Stimulated activated effector memory CD8-positive, alpha-beta T cell treated with anti-CD3 and anti-CD28 coated beads, Interleukin-12 subunit alpha, Interleukin-12 subunit beta, amount 100 ng/mL, for 72 hours (primary cell): ENCODE data around the gene FBXO3.
"Not testable (repeated sequence)": the region's sequence is repeated elsewhere in the genome, so short reads cannot be mapped to it uniquely, and the experiment has no call there.

Experiments used
- ATAC-seq: fragments of 150-1000 bp; cut with Tn5 transposase; 2 replicates; pipeline ENCODE4 v1.10.0; 2021
- DNase-seq, 2 donors: peaks; one replicate each; pipeline ENCODE4 v3.0.0; 2021 to 2022; ENCODE audit warnings: low spot score in 2 of 2
- H3K27ac Mint-ChIP-seq: one replicate; pipeline ENCODE4 v1.8.0; 2022; ENCODE audit warnings: mild to moderate bottlenecking, mixed read lengths
- H3K36me3 Mint-ChIP-seq: one replicate; pipeline ENCODE4 v1.8.0; 2022; ENCODE audit warnings: mild to moderate bottlenecking, mixed read lengths
- H3K4me1 Mint-ChIP-seq: one replicate; pipeline ENCODE4 v1.8.0; 2022; ENCODE audit warnings: mixed read lengths
- H3K4me3 Mint-ChIP-seq: one replicate; pipeline ENCODE4 v1.8.0; 2022; ENCODE audit warnings: mild to moderate bottlenecking, mixed read lengths
- H3K9me3 Mint-ChIP-seq: one replicate; pipeline ENCODE4 v1.8.0; 2022; ENCODE audit warnings: mixed read lengths

Gene FBXO3

GRCh38 chr11:33723238-33723881, 51.0 kb downstream of the FBXO3 start:
- H3K4me3 Mint-ChIP-seq: peak overlapping the region; percentile 45
- H3K27ac Mint-ChIP-seq: peak overlapping the region; percentile 79
- ATAC-seq: peak; percentile 18
- H3K4me1 Mint-ChIP-seq: peaks cover 50% of the 10 kb centered on the region
- peaks cover 34% of the 10 kb centered on the region for H3K36me3 Mint-ChIP-seq
- DNase-seq: peak in 1 of 2 donors; percentile 60
- no peaks in the 10 kb centered on the region for H3K9me3 Mint-ChIP-seq

- peaks cover 50% of the 10 kb centered on the region for H3K4me1 Mint-ChIP-seq
- peaks cover 34% of the 10 kb centered on the region for H3K36me3 Mint-ChIP-seq
- no peaks in the 10 kb centered on the region for H3K9me3 Mint-ChIP-seq
- peak overlapping the region; percentile 79 for H3K27ac Mint-ChIP-seq
- DNase-seq (peak; percentile 51 to 82), ATAC-seq (peak; percentile 98)
- H3K4me3 Mint-ChIP-seq: peak overlapping the region; percentile 45
Observed at GRCh38 chr11:33722590-33723234, 51.6 kb downstream of the FBXO3 start.

DNA sequence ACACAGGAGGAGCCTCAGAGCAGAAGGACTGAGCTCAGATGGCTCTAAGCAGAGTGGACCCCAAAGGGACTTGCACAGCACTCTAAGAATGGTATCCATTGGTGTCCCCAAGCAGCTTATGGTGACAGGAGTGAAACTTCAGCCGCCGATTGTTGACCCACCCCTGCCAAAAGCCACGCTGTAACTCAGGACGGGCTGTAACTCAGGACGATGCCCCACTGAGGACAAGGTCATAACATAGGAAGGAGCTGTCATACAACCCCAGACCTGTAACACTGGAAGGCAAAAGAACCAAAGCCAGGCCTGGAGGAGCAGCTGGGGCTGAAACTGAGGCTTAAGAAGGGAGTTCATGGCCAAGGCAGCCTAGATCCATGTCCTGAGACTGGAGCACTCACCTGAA, 52.3 kb downstream of the FBXO3 start:
- H3K4me3 Mint-ChIP-seq: peak overlapping the region; percentile 45
- ATAC-seq (no peak), DNase-seq (no peak)
- H3K27ac Mint-ChIP-seq: no peak overlapping the region
- H3K4me1 Mint-ChIP-seq: peaks cover 50% of the 10 kb centered on the region
- no peaks in the 10 kb centered on the region for H3K9me3 Mint-ChIP-seq
- H3K36me3 Mint-ChIP-seq: peaks cover 34% of the 10 kb centered on the region

- Mint-ChIP-seq H3K27ac (peak overlapping the region; percentile 16), H3K4me3 (peak overlapping the region; percentile 45), H3K4me1 (peaks cover 47% of the 10 kb centered on the region), H3K9me3 (no peaks in the 10 kb centered on the region), H3K36me3 (peaks cover 34% of the 10 kb centered on the region)
- DNase-seq (peak in 1 of 2 donors; percentile 50), ATAC-seq (peak; percentile 53)
Observed at GRCh38 chr11:33721426-33721825, 52.9 kb downstream of the FBXO3 start.

DNA sequence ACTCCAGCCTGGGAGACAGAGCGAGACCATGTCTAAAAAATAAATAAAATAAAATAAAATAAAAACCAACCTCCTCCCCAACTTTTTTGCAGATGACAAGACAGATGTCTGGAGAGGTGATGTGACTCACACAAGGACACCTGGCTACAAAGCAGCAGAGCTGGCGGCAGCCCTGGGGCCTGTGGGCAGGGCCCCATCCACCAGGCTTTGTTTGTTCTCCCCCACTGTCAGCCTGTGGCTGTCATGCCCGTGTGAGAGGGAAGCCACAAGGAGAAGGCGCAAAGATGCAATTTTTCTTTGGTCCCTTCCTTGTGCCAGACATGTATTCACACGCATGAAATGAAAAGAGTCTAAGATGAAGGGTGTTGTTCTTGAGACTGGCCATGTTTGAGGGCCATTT, 54.7 kb downstream of the FBXO3 start:
- H3K4me1 Mint-ChIP-seq: peaks cover 36% of the 10 kb centered on the region
- H3K27ac Mint-ChIP-seq: no peak overlapping the region
- ATAC-seq: no peak
- no peak for DNase-seq
- peaks cover 34% of the 10 kb centered on the region for H3K36me3 Mint-ChIP-seq
- no peaks in the 10 kb centered on the region for H3K9me3 Mint-ChIP-seq
- H3K4me3 Mint-ChIP-seq: no peak overlapping the region

- DNase-seq (no peak), ATAC-seq (no peak)
- H3K27ac Mint-ChIP-seq: no peak overlapping the region
- no peaks in the 10 kb centered on the region for H3K9me3 Mint-ChIP-seq
- no peak overlapping the region for H3K4me3 Mint-ChIP-seq
- peaks cover 34% of the 10 kb centered on the region for H3K36me3 Mint-ChIP-seq
- H3K4me1 Mint-ChIP-seq: peaks cover 24% of the 10 kb centered on the region
Observed at GRCh38 chr11:33718440-33718839, 55.9 kb downstream of the FBXO3 start.

GRCh38 chr11:33716243-33716642, 58.1 kb downstream of the FBXO3 start:
- ATAC-seq: no peak

GRCh38 chr11:33713856-33714398, 60.4 kb downstream of the FBXO3 start:
- Mint-ChIP-seq H3K27ac (no peak overlapping the region), H3K4me3 (no peak overlapping the region), H3K36me3 (no peaks in the 10 kb centered on the region), H3K9me3 (no peaks in the 10 kb centered on the region), H3K4me1 (no peaks in the 10 kb centered on the region)
- DNase-seq (no peak), ATAC-seq (no peak)

More at GRCh38 chr11:33716243-33716642, 58.1 kb downstream of the FBXO3 start:
- Mint-ChIP-seq H3K27ac (no peak overlapping the region), H3K4me3 (no peak overlapping the region), H3K36me3 (peaks cover 17% of the 10 kb centered on the region), H3K4me1 (peaks cover 2% of the 10 kb centered on the region), H3K9me3 (no peaks in the 10 kb centered on the region)
- DNase-seq: no peak

- H3K9me3 Mint-ChIP-seq: no peaks in the 10 kb centered on the region
- DNase-seq: no peak
- H3K36me3 Mint-ChIP-seq: no peaks in the 10 kb centered on the region
- no peak overlapping the region for H3K4me3 Mint-ChIP-seq
- H3K4me1 Mint-ChIP-seq: no peaks in the 10 kb centered on the region
- no peak overlapping the region for H3K27ac Mint-ChIP-seq
- ATAC-seq: no peak
Observed at GRCh38 chr11:33713151-33713855, 61.0 kb downstream of the FBXO3 start.

DNA sequence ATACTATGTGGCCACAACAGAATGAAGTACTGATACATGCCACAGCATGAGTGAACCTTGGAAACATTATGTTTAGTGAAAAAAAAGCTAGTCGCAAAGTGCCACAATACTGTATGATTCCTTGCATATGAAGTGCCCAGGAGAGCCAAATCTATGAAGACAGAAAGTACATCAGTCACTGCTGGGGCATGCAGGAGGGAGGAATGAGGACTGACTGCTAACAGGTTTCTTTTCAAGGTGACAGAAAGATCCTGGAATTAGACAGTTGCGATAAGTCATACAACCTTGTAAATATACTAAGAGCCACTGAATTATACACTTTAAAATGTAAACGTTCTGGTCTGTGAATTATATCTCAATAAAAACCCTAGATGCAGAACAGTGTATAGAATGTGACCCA, 61.9 kb downstream of the FBXO3 start:
- Mint-ChIP-seq H3K9me3 (no peaks in the 10 kb centered on the region), H3K4me3 (no peak overlapping the region), H3K27ac (no peak overlapping the region), H3K36me3 (no peaks in the 10 kb centered on the region), H3K4me1 (no peaks in the 10 kb centered on the region)
- no peak for ATAC-seq
- no peak for DNase-seq

DNA sequence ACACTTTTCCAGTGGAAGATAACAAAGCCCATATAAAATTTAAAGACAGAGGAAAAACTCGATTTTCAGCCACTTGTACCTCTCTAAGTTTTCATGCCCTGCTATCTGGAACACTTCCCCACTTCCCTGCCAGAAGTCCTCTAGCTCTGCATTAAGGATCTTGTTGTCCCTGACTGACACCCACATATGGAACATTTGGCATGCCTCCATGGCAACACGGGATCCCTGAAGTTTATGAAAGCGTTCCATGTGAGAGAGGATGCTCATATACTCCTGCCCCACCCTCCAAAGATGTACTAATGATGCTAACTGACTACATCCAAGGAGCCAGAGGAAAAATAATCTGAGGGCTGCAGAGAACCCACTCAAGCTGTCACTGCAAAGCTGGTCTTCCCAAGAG, 64.9 kb downstream of the FBXO3 start:
- DNase-seq (no peak), ATAC-seq (no peak)
- Mint-ChIP-seq H3K27ac (no peak overlapping the region), H3K4me1 (no peaks in the 10 kb centered on the region), H3K4me3 (no peak overlapping the region), H3K9me3 (no peaks in the 10 kb centered on the region), H3K36me3 (no peaks in the 10 kb centered on the region)

GRCh38 chr11:33708985-33709384, 65.3 kb downstream of the FBXO3 start:
- no peak overlapping the region for H3K27ac Mint-ChIP-seq
- ATAC-seq: no peak
- no peak overlapping the region for H3K4me3 Mint-ChIP-seq
- no peaks in the 10 kb centered on the region for H3K9me3 Mint-ChIP-seq
- DNase-seq: no peak
- no peaks in the 10 kb centered on the region for H3K4me1 Mint-ChIP-seq
- no peaks in the 10 kb centered on the region for H3K36me3 Mint-ChIP-seq

DNA sequence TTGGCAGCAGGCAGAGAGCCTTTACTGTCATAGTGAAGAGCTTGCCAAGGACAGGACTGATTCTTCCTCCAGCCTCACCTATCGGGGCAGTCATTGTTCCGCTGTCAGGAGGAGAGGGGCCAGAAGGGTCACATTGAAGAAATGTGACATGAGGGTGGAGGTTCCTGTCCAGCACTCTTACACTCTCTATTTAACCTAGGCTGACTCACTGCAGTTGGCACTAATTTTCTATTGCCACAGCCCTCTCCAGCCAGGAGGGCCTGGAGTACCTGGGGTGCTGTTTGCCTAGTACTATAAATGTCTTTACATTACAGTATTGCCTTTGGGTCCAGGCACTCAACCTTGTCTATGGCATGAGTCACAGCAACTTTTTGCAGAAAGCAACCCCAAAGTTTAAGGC, 66.5 kb downstream of the FBXO3 start:
- not testable (repeated sequence) for H3K4me1 Mint-ChIP-seq, H3K27ac Mint-ChIP-seq, H3K9me3 Mint-ChIP-seq, ATAC-seq, DNase-seq, H3K4me3 Mint-ChIP-seq, H3K36me3 Mint-ChIP-seq

- no peaks in the 10 kb centered on the region for H3K36me3 Mint-ChIP-seq
- no peak for ATAC-seq
- DNase-seq: no peak
- no peaks in the 10 kb centered on the region for H3K9me3 Mint-ChIP-seq
- H3K27ac Mint-ChIP-seq: no peak overlapping the region
- H3K4me1 Mint-ChIP-seq: no peaks in the 10 kb centered on the region
- no peak overlapping the region for H3K4me3 Mint-ChIP-seq
Observed at GRCh38 chr11:33706966-33707365, 67.4 kb downstream of the FBXO3 start.

DNA sequence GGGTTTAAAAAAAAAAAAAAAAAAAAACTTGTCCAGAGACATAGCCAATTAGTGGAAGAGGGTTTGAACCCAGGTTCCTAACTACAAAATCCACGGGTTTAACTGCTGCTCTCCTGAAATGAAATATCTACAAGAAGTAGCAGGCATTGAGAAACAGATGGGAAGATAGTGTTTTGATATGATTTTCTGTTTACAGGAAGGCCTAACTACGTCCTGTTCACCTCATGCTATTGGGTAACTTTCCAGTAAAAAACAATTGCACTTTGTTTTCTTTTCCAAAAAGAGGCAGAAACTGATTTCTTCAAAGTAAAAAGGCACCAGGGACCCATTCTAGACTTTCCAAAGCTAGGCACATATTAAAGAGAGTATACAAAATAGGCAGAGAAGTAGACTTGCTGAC, 67.8 kb downstream of the FBXO3 start:
- no peaks in the 10 kb centered on the region for H3K36me3 Mint-ChIP-seq
- no peak overlapping the region for H3K4me3 Mint-ChIP-seq
- no peak for ATAC-seq
- H3K27ac Mint-ChIP-seq: no peak overlapping the region
- H3K9me3 Mint-ChIP-seq: no peaks in the 10 kb centered on the region
- peaks cover 1% of the 10 kb centered on the region for H3K4me1 Mint-ChIP-seq
- no peak for DNase-seq
